Measurements from ENCODE around the gene CLDN22.

DNA sequence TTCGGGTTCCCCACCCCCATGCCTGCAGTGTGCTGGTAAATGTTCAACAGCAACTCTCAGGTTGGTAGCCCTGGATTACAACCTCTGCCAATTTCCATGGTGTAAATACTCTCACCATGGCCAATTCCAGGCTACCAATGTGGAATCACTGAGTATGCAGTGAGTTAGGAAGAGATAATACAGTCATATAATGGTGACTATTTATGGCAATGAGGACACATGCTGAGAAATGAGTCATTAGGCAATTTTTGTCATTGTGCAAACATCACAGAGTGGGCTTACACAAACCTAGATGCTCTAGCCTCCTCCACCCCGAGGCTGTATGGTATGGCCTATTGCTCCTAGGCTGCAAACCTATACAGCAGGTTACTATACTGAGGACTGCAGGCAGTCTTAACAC, 6.8 kb upstream of the CLDN22 start:
- TF ChIP-seq CTCF (IDR thresholded peaks at IDR 0.05; ENCODE audit: poor library complexity), result no peak
- TF ChIP-seq EZH2phosphoT487 (IDR thresholded peaks at IDR 0.05; ENCODE audit: low read depth, severe bottlenecking, unreplicated experiment), result no peak

All from hepatocyte (in vitro differentiated cells).